ENCODE measurements around the gene MYO1A.

DNA sequence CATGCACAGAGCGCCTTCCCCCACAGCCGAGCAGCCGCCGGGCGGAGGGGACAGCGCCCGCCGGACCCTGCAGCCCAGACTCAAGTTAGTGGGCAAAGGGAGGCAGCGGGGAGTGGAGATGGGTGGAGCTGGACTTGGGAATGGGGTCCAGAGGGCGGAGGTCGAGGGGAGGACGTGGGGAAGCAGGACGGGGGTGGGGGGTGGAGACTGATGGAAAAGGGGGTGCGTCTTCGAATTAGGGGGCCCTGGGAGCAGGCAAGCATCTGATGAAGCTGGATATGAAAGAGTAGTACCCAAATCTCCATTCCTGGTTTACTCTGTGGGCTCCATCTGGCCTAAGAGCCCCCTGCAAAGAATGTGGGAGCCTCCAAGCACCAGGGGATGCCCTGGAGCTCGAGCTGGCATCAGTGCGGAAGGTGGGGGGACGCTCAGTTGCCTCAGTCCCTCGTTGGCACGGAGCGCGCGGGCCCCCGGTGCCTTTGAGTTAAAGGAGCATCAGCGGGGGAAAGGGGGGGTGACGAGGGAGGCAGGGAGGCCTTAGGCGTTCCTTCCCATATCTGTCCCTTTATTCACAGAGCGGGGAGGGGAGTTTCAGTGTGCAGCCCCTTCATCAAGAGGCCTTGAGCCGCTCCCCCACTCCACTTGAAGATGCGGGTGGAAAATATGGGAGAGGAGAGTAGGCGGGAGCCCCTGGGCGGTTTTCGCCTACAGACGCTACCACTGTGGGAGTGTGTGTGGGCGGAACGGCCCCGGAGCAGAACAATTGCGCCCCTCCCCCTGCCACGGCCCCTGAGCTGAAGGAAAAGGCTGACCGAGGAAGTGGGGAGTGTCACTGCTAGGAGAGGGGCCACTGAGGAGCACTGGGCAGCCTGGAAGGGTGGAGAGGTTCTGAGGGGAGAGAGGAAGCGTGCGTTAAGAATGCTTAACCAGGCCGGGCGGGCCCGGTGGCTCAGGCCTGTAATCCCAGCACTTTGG, 39.6 kb upstream of the MYO1A start:
- TF ChIP-seq, protein P1, sequence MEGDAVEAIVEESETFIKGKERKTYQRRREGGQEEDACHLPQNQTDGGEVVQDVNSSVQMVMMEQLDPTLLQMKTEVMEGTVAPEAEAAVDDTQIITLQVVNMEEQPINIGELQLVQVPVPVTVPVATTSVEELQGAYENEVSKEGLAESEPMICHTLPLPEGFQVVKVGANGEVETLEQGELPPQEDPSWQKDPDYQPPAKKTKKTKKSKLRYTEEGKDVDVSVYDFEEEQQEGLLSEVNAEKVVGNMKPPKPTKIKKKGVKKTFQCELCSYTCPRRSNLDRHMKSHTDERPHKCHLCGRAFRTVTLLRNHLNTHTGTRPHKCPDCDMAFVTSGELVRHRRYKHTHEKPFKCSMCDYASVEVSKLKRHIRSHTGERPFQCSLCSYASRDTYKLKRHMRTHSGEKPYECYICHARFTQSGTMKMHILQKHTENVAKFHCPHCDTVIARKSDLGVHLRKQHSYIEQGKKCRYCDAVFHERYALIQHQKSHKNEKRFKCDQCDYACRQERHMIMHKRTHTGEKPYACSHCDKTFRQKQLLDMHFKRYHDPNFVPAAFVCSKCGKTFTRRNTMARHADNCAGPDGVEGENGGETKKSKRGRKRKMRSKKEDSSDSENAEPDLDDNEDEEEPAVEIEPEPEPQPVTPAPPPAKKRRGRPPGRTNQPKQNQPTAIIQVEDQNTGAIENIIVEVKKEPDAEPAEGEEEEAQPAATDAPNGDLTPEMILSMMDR (IDR thresholded peaks at IDR 0.05; ENCODE audit: insufficient read depth, low read length, poor library complexity, severe bottlenecking) = no peak
- TF ChIP-seq EZH2phosphoT487 (conservative IDR thresholded peaks at IDR 0.05; ENCODE audit: low read length) = no peak
